Measurements from ENCODE around the gene MBD6.

Gene MBD6

DNA sequence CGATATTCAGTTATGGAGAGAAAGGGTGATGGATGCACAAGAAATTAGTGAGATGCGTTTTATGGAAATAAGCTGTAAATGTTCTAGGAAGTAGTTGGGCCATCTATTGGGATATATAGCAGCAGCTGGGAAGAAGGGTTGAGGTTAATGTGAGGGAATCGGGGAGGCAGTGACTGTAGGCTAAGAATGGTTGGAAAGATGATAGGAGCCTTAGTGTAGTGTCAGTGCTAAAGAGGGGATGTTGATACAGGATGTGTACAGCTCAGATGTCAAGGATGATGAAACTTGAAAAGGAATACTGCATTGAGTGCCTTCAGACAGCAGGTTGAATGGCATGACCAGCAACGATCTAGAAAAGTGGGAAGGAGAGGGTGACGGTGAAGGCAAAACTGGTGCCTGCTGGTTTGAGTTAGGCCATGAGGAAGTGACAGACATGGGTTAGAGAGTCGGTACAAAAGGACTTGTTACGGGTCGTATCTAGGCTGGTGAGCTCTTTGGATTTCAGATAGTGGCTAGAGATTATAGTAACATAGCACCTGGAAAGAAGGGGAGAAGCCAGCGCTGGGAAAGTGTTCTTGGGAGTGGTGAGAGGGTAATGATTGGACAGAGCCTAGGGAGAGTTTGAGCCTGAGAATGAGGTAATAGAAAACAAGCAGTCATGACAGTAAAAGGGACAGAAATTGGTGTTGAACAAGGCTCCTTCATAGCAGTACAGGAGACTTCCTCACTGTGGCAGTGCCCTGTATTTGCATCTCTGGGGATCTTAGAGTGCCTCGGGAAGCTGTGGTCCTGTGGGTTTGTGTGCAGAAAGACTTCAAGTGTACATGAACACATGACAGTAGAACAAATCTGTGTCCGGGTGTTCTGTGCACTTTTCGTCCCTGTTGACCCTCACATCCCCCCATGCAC lies 25.1 kb upstream of the MBD6 start:
- TF ChIP-seq, protein P1, sequence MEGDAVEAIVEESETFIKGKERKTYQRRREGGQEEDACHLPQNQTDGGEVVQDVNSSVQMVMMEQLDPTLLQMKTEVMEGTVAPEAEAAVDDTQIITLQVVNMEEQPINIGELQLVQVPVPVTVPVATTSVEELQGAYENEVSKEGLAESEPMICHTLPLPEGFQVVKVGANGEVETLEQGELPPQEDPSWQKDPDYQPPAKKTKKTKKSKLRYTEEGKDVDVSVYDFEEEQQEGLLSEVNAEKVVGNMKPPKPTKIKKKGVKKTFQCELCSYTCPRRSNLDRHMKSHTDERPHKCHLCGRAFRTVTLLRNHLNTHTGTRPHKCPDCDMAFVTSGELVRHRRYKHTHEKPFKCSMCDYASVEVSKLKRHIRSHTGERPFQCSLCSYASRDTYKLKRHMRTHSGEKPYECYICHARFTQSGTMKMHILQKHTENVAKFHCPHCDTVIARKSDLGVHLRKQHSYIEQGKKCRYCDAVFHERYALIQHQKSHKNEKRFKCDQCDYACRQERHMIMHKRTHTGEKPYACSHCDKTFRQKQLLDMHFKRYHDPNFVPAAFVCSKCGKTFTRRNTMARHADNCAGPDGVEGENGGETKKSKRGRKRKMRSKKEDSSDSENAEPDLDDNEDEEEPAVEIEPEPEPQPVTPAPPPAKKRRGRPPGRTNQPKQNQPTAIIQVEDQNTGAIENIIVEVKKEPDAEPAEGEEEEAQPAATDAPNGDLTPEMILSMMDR (IDR thresholded peaks at IDR 0.05; ENCODE audit: insufficient read depth, low read length, poor library complexity, severe bottlenecking): no peak
- TF ChIP-seq EZH2phosphoT487 (conservative IDR thresholded peaks at IDR 0.05; ENCODE audit: low read length): no peak
- Histone ChIP-seq H3K27ac (ENCODE audit: low read depth, low read length) (no peak overlapping the region), H4K20me1 (ENCODE audit: low read depth, low read length) (no peaks in the 10 kb centered on the region), H3K36me3 (ENCODE audit: low read length) (peaks cover 32% of the 10 kb centered on the region), H3K79me2 (ENCODE audit: insufficient read depth, low read length) (no peaks in the 10 kb centered on the region), H3K4me3 (ENCODE audit: insufficient read depth, low read length, poor library complexity, severe bottlenecking) (no peak overlapping the region), H3K9me2 (replicated peaks; ENCODE audit: insufficient read depth, low read length) (no peaks in the 10 kb centered on the region), H2AFZ (ENCODE audit: low read depth, low read length, severe bottlenecking) (no peak overlapping the region), H3K27me3 (ENCODE audit: low read length) (no peaks in the 10 kb centered on the region), H3F3A (ENCODE audit: insufficient read depth) (0 out of 2 replicates have a peak, but pooled peaks cover 5% of the 10 kb centered on the region), H3K9ac (ENCODE audit: low read length) (no peak overlapping the region), H3K4me2 (ENCODE audit: low read depth, low read length, poor library complexity, severe bottlenecking) (no peak overlapping the region), H3K9me3 (ENCODE audit: insufficient read depth, low read length) (no peaks in the 10 kb centered on the region)

DNA sequence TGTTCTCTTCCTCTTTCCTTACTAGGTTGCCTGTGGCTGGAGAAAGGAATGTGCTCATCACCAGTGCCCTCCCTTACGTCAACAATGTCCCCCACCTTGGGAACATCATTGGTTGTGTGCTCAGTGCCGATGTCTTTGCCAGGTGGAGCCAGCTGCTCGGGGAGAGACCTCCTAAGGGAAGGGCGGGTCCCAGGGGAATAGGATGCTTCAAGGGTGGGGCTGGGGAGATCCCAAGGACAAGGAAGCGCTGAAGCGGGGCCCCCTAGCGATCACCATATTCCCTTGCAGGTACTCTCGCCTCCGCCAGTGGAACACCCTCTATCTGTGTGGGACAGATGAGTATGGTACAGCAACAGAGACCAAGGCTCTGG lies 24.5 kb upstream of the MBD6 start:
- Histone ChIP-seq H3K4me2 (ENCODE audit: low read depth, low read length, poor library complexity, severe bottlenecking) (no peak overlapping the region), H3K27me3 (ENCODE audit: low read length) (no peaks in the 10 kb centered on the region), H3K4me3 (ENCODE audit: insufficient read depth, low read length, poor library complexity, severe bottlenecking) (no peak overlapping the region), H2AFZ (ENCODE audit: low read depth, low read length, severe bottlenecking) (no peak overlapping the region), H3K9me3 (ENCODE audit: insufficient read depth, low read length) (no peaks in the 10 kb centered on the region), H3K27ac (ENCODE audit: low read depth, low read length) (no peak overlapping the region), H3K79me2 (ENCODE audit: insufficient read depth, low read length) (no peaks in the 10 kb centered on the region), H3K36me3 (ENCODE audit: low read length) (peaks cover 26% of the 10 kb centered on the region), H3K9ac (ENCODE audit: low read length) (no peak overlapping the region), H4K20me1 (ENCODE audit: low read depth, low read length) (no peaks in the 10 kb centered on the region), H3K9me2 (replicated peaks; ENCODE audit: insufficient read depth, low read length) (no peaks in the 10 kb centered on the region), H3F3A (ENCODE audit: insufficient read depth) (no peaks in the 10 kb centered on the region)
- TF ChIP-seq, protein P1 (IDR thresholded peaks at IDR 0.05; ENCODE audit: insufficient read depth, low read length, poor library complexity, severe bottlenecking): no peak
- TF ChIP-seq EZH2phosphoT487 (conservative IDR thresholded peaks at IDR 0.05; ENCODE audit: low read length): no peak

DNA sequence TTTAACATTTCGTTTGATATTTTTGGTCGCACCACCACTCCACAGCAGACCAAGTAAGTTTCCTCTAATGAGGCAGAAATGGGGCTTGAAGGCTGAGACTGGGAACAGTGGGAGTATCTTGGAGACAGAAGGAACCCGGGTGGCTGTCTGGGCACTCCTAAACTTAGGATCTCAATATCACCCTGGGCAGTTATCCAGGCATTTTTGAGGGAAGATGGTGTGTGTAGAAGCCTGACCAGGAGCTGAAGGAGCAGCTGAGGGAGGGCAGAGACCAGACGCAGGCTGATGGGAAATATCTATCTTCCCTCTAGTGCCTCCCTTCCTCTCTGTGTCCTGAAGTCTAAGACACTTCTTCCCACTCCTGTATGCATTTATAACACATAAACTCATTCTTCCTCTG lies 24.1 kb upstream of the MBD6 start:
- no peak overlapping the region for H3K4me2 ChIP-seq (ENCODE audit: low read depth, low read length, poor library complexity, severe bottlenecking)
- no peak overlapping the region for H3K9ac ChIP-seq (ENCODE audit: low read length)
- no peak overlapping the region for H3K27ac ChIP-seq (ENCODE audit: low read depth, low read length)
- no peaks in the 10 kb centered on the region for H3K9me2 ChIP-seq (replicated peaks; ENCODE audit: insufficient read depth, low read length)
- no peaks in the 10 kb centered on the region for H3K27me3 ChIP-seq (ENCODE audit: low read length)
- no peak overlapping the region for H2AFZ ChIP-seq (ENCODE audit: low read depth, low read length, severe bottlenecking)
- H3K9me3 ChIP-seq (ENCODE audit: insufficient read depth, low read length): no peaks in the 10 kb centered on the region
- H4K20me1 ChIP-seq (ENCODE audit: low read depth, low read length): no peaks in the 10 kb centered on the region
- no peaks in the 10 kb centered on the region for H3F3A ChIP-seq (ENCODE audit: insufficient read depth)
- H3K36me3 ChIP-seq (ENCODE audit: low read length): peaks cover 26% of the 10 kb centered on the region
- H3K79me2 ChIP-seq (ENCODE audit: insufficient read depth, low read length): no peaks in the 10 kb centered on the region
- H3K4me3 ChIP-seq (ENCODE audit: insufficient read depth, low read length, poor library complexity, severe bottlenecking): no peak overlapping the region
- TF ChIP-seq, protein P1 (IDR thresholded peaks at IDR 0.05; ENCODE audit: insufficient read depth, low read length, poor library complexity, severe bottlenecking): no peak
- TF ChIP-seq EZH2phosphoT487 (conservative IDR thresholded peaks at IDR 0.05; ENCODE audit: low read length): no peak

Measured in SU-DHL-6 (cell line).